IPS-18a (cell line): ENCODE data around the gene MSTN.
"Not testable (repeated sequence)": the region's sequence is repeated elsewhere in the genome, so short reads cannot be mapped to it uniquely, and the experiment has no call there.

ENCODE experiments used
- H3K27ac ChIP-seq: one replicate; pipeline ENCODE4 v1.5.1; 2013; ENCODE audit warnings: low read length
- H3K27me3 ChIP-seq: one replicate; pipeline ENCODE4 v1.6.1; 2013; ENCODE audit warnings: mild to moderate bottlenecking, low read length; ENCODE audit not compliant: control insufficient read depth, insufficient read depth
- H3K36me3 ChIP-seq: one replicate; pipeline ENCODE4 v1.6.1; 2013; ENCODE audit warnings: low read depth, low read length; ENCODE audit not compliant: control insufficient read depth
- H3K4me1 ChIP-seq: one replicate; pipeline ENCODE4 v1.6.1; 2013; ENCODE audit warnings: low read depth, low read length; ENCODE audit not compliant: control insufficient read depth
- H3K4me3 ChIP-seq: one replicate; pipeline ENCODE4 v1.5.1; 2013; ENCODE audit warnings: low read length
- H3K9ac ChIP-seq: one replicate; pipeline ENCODE4 v1.6.1; 2013; ENCODE audit warnings: mild to moderate bottlenecking, low read length, moderate library complexity
- H3K9me3 ChIP-seq: one replicate; pipeline ENCODE4 v1.6.1; 2013; ENCODE audit warnings: low read depth, low read length; ENCODE audit not compliant: control insufficient read depth

Gene MSTN

DNA sequence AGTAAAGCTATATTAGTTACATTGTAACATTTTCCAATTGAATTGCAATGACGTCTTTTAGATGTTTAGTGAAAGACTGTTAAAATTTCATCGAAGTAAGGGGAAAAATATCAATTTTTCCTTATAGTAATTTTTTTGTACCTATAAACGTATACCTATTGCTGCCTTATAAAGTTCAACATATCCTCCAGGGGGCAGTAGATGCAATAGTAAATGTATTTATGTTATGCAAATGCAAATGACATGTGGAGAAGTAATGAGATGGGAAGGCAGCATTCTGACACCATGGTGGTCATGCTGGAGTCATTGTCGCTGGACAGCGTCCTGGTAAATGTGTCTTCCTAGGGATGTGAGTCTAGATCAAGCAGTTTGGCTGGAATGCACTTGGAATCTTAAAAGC, 38.7 kb downstream of the MSTN start:
- no peaks in the 10 kb centered on the region for H3K36me3 ChIP-seq
- H3K4me1 ChIP-seq, result no peaks in the 10 kb centered on the region
- H3K27ac ChIP-seq, result no peak overlapping the region
- H3K9ac ChIP-seq, result no peak overlapping the region
- no peak overlapping the region for H3K4me3 ChIP-seq
- no peaks in the 10 kb centered on the region for H3K9me3 ChIP-seq
- H3K27me3 ChIP-seq, result no peaks in the 10 kb centered on the region

DNA sequence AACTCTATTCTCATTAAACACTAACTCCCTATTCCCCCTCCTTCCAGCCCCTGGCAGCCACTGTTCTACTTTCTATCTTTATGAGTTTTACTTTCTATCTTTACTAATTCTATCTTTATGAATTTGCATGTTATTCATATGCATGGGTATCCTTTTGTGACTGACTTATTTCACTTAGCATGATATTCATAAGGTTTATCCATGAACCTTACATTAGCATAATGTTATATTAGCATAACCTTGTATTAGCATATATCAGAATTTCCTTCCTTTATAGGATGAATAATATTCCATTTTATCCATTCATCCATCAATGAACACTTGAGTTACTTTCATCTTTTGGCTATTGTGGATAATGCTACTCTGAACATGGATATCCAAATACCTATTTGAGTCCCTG, 41.8 kb downstream of the MSTN start:
- peaks cover 5% of the 10 kb centered on the region for H3K9me3 ChIP-seq
- H3K27me3 ChIP-seq, result no peaks in the 10 kb centered on the region
- no peak overlapping the region for H3K27ac ChIP-seq
- H3K4me1 ChIP-seq, result no peaks in the 10 kb centered on the region
- no peak overlapping the region for H3K9ac ChIP-seq
- no peak overlapping the region for H3K4me3 ChIP-seq
- no peaks in the 10 kb centered on the region for H3K36me3 ChIP-seq

DNA sequence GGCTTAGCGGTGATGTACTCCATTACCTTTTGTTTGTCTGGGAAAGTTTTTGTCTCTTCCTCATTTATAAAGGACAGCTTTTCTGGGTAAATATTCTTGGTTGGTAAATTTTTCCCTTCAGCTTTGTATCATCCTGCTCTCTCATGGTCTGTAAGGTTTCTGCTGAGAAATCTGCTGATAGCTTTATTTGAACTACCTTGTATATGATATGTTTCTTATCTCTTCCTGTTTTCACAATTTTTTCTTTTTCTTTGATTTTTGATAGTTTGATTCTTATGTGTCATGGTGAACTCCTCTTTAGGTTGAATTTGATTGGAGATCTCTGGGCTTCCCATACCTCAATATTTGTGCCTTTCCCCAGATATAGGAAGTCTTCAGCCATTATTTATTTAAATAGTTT, 44.7 kb downstream of the MSTN start:
- Histone ChIP-seq H3K36me3 (no peaks in the 10 kb centered on the region), H3K4me3 (no peak overlapping the region), H3K27me3 (no peaks in the 10 kb centered on the region), H3K4me1 (no peaks in the 10 kb centered on the region), H3K9ac (no peak overlapping the region), H3K27ac (no peak overlapping the region), H3K9me3 (peaks cover 18% of the 10 kb centered on the region)

DNA sequence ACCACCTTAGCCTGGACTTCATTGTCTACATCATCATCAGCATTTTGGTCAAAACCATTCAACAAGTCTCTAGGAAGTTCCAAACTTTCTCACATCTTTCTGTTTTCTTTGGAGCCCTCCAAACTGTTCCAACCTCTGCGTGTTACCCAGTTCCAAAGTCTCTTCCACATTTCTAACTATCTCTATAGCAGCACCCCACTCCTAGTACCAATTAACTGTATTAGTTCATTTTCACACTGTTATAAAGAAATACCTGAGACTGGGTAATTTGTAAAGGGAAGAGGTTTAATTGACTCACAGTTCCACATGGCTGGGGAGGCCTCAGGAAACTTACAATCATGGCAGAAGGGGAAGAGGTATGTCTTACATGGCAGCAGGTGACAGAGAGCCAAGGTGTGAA, 46.6 kb downstream of the MSTN start:
- peaks cover 21% of the 10 kb centered on the region for H3K9me3 ChIP-seq
- not testable (repeated sequence) for H3K9ac ChIP-seq, H3K4me1 ChIP-seq, H3K4me3 ChIP-seq, H3K27me3 ChIP-seq, H3K27ac ChIP-seq, H3K36me3 ChIP-seq
